ENCODE results near the gene ARL10. TPM values are rescaled to one million over a fixed set of nuclear protein-coding genes. Genes with fewer than 3 reads are reported as not detected.

ARL10 gene
- total RNA-seq, 1 donor from 2014 or later: 6.0 TPM

DNA sequence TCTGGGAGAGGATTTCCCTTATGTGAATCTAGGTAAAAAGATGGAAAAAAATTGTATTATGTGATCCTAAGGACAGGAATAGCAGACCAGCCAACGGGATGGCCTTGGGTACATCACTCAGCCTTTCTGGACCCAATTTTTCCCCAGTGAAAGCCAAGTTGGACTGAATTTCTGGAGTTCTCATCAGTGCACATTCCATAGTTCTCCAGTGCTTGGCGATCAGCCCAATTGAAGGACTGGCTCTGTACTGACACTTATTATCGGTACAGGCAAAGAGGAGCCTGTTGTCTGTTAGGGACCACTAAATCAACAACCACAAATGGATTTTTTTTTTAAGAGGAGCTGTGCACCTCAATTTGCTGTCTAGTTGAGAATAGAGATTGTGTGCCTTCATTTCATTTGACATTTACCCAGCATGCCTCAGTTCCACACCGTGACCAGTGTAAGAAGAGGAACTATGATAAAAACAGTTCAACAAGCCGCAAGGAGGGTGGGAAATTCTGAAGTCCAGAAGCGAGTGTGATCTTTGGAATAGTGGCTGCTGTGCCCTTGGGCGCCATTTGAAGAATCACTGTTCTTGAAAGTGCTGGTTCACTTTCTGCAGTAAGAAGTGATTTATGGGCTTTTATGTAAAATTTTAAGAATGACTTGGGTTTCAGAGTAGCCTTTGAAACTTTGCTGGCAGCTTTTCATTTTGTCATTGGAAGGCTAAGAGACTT, 8.0 kb downstream of the ARL10 start:
- intact Hi-C loops (cut with micrococcal nuclease): no loop called here
- H3K4me1 ChIP-seq: peaks cover 48% of the 10 kb centered on the region
- TF ChIP-seq CTCF (IDR thresholded peaks at IDR 0.05; ENCODE audit: borderline replicate concordance): no peak

DNA sequence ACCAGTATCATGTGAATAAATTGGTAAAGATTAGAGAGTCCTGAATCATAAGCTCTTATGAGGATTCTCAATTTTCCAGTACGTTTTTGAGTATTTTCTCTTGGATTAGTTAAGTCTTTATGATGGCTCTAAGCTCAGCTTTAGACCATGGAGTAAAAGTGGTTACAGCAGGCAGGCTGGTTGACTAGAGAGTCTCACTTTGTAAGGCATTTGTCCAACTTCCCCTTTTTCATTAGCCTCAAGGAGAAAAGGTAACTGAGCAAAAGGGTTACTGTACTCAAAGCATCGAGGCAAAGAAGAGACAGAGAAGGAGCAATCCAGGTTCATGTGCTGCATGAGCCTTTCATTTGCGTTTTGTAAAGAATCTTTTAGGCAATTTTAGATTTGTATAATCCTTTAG, 14.6 kb downstream of the ARL10 start:
- no peak overlapping the region for H3K4me3 ChIP-seq
- H3K27me3 ChIP-seq (ENCODE audit: low read depth): no peaks in the 10 kb centered on the region
- intact Hi-C loops (cut with micrococcal nuclease): no loop called here
- DNase-seq: no peak
- H3K9me3 ChIP-seq (replicated peaks): no peaks in the 10 kb centered on the region
- TF ChIP-seq CTCF (IDR thresholded peaks at IDR 0.05; ENCODE audit: borderline replicate concordance): no peak
- H3K36me3 ChIP-seq: peaks cover 33% of the 10 kb centered on the region
- H3K27ac ChIP-seq (replicated peaks): peak overlapping the region; percentile 88
- peaks cover 24% of the 10 kb centered on the region for H3K4me1 ChIP-seq

More for the DNA sequence above, 8.0 kb downstream of the ARL10 start:
- Histone ChIP-seq H3K9me3 (replicated peaks) (no peaks in the 10 kb centered on the region), H3K27ac (replicated peaks) (peak overlapping the region; percentile 72), H3K36me3 (peaks cover 16% of the 10 kb centered on the region), H3K4me3 (no peak overlapping the region), H3K27me3 (ENCODE audit: low read depth) (no peaks in the 10 kb centered on the region)
- peak; percentile 38 for DNase-seq

DNA sequence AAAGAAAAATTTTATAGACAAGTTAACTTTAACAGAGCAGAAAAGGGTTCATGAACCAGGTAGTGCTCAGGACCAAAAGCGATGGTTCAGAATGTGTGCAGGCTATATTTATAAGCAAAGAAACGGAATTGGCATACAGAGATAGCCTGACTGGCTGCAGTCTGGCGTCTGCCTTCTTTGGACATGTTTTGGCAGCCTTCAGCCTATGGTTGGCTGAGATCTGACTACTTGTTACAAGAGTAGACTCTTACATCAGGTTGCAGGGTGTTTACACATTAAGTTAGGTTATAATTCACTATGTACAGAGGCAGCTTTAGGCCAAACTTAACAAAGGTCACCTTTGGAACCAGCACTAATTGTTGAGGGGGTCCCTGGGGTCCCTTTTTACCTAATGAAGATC, 16.1 kb downstream of the ARL10 start:
- intact Hi-C loops (cut with micrococcal nuclease): no loop called here
- peak overlapping the region; percentile 88 for H3K27ac ChIP-seq (replicated peaks)
- no peak for DNase-seq
- no peak for TF ChIP-seq CTCF (IDR thresholded peaks at IDR 0.05; ENCODE audit: borderline replicate concordance)
- peak overlapping the region; percentile 18 for H3K4me3 ChIP-seq
- peaks cover 48% of the 10 kb centered on the region for H3K36me3 ChIP-seq
- no peaks in the 10 kb centered on the region for H3K9me3 ChIP-seq (replicated peaks)
- H3K27me3 ChIP-seq (ENCODE audit: low read depth): no peaks in the 10 kb centered on the region
- H3K4me1 ChIP-seq: peaks cover 25% of the 10 kb centered on the region

GRCh38 chr5:176381979-176382378, 16.7 kb downstream of the ARL10 start:
- Histone ChIP-seq H3K4me3 (no peak overlapping the region), H3K27ac (replicated peaks) (peak overlapping the region; percentile 88), H3K4me1 (peaks cover 31% of the 10 kb centered on the region), H3K36me3 (peaks cover 49% of the 10 kb centered on the region), H3K9me3 (replicated peaks) (no peaks in the 10 kb centered on the region), H3K27me3 (ENCODE audit: low read depth) (no peaks in the 10 kb centered on the region)
- intact Hi-C loops (cut with micrococcal nuclease): no loop called here
- DNase-seq: no peak
- TF ChIP-seq CTCF (IDR thresholded peaks at IDR 0.05; ENCODE audit: borderline replicate concordance): no peak

GRCh38 chr5:176382721-176383120, 17.4 kb downstream of the ARL10 start:
- peaks cover 38% of the 10 kb centered on the region for H3K4me1 ChIP-seq
- peaks cover 49% of the 10 kb centered on the region for H3K36me3 ChIP-seq
- no peak for DNase-seq
- intact Hi-C loops (cut with micrococcal nuclease): no loop called here
- H3K27me3 ChIP-seq (ENCODE audit: low read depth): no peaks in the 10 kb centered on the region
- TF ChIP-seq CTCF (IDR thresholded peaks at IDR 0.05; ENCODE audit: borderline replicate concordance): no peak
- peak overlapping the region; percentile 88 for H3K27ac ChIP-seq (replicated peaks)
- H3K4me3 ChIP-seq: no peak overlapping the region
- H3K9me3 ChIP-seq (replicated peaks): no peaks in the 10 kb centered on the region
